ENCODE measurements around the gene CBR4.

DNA sequence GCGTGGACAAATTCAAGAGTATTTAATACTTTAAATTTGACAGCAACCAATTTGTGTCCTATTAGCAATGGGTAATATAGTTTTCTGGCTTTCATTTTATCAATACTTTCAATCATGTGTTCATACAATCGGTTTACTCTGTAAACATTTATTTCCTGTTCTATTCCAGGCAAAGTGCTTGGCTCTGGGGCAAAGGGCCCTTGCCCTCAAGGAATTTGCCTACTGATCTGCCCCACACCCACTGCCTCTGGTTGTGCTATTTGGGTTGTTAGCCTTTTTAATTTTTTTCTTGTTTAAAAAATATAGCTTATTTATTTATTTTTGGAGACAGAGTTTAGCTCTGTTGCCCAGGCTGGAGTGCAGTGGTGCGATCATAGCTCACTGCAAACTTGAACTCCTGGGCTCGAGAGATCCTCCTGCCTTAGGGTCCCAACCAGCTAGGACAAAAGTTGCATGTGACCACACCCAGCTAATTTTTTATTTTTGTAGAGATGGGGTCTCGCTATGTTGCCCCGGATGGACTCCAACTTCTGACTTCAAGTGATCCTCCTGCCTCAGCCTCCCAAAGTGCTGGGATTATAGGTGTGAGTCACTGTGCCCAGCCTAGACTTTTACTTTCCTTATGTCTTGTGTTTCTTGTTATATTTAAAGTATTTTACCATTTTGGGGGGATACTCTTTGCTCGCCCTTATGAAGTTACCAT lies 30.7 kb upstream of the CBR4 start:
- TF ChIP-seq, protein P1, sequence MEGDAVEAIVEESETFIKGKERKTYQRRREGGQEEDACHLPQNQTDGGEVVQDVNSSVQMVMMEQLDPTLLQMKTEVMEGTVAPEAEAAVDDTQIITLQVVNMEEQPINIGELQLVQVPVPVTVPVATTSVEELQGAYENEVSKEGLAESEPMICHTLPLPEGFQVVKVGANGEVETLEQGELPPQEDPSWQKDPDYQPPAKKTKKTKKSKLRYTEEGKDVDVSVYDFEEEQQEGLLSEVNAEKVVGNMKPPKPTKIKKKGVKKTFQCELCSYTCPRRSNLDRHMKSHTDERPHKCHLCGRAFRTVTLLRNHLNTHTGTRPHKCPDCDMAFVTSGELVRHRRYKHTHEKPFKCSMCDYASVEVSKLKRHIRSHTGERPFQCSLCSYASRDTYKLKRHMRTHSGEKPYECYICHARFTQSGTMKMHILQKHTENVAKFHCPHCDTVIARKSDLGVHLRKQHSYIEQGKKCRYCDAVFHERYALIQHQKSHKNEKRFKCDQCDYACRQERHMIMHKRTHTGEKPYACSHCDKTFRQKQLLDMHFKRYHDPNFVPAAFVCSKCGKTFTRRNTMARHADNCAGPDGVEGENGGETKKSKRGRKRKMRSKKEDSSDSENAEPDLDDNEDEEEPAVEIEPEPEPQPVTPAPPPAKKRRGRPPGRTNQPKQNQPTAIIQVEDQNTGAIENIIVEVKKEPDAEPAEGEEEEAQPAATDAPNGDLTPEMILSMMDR (IDR thresholded peaks at IDR 0.05): no peak
- TF ChIP-seq POLR2AphosphoS5 (IDR thresholded peaks at IDR 0.05): no peak

All from sigmoid colon (tissue), 4 donors.